NK-92 (cell line): ENCODE data around the gene PLXDC2.
"Not testable (repeated sequence)": the region's sequence is repeated elsewhere in the genome, so short reads cannot be mapped to it uniquely, and the experiment has no call there.

Experiments used
- DNase-seq: peaks from one replicate; lab custom pipeline; 2025; ENCODE audit not compliant: unreplicated experiment; lab: John Stamatoyannopoulos, UW

The PLXDC2 gene

DNA sequence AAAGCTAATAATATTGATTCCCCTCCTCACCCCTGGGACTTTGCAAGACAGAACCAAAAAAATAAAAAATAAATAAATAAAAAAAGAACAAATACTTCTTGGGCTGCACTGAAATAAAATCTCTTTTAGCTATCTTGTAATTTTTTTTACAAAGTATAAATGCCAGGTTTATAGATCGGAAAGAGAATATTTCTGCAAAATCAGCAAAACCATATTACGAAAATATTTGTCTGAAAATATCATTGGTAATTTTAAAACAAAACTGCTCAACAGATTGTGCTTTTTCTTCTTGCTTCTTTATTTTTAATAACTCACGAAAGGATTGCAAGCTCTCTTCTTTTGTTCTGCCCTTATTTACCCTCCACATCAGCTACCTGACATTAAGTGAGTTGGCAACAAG lies 213.3 kb downstream of the PLXDC2 start:
- no peak for DNase-seq

DNA sequence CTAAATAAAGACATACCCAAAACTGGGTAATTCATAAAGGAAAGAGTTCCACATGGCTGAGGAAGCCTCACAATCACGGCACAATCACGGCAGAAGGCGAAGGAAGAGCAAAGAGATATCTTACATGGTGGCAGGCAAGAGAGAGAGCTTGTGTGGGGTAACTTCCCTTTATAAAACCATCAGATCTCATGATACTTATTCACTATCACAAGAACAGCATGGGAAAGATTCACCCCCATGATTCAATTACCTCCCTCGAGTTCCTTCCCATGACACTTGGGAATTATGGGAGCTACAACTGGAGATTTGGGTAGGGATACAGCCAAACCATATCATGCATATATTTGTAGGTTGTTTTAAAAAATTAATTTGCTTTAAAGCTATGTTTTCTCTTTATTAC lies 217.2 kb downstream of the PLXDC2 start:
- DNase-seq = no peak

DNA sequence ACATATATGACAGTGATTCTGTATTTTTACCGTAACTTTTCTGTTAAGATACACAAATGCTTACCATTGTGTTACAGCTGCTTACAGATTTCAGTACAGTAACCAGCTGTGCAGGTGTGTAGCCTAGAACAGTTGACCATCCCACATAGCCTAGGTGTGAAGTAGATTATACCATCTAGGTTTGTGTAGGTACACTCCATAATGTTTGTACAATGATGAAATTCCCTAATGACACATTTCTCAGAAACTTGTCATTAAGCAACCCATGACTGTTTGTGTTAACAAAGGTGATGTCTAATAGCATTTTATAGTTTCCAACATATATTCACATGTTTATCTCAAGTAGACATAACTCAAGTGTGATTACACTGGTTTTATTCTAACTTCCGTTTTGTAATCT lies 218.5 kb downstream of the PLXDC2 start:
- DNase-seq = no peak

DNA sequence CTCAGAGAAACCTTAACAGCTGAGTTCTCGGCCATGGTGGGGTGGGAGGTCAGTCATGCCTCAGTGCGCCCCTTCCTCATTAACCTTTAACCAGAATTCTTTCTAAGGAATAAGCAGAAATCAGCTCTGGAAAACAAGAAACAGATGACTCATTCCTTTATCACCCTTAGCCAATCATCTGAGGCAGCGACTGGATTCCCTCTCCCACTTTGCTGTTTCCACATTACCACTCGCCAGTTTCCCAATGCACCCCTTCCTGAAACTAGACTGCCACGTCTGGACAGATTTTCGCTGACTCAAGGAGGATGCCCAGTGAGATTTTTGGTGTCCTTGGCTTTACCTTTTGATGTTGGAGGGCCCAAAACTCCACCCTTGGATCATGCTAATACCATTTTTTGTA lies 223.8 kb downstream of the PLXDC2 start:
- DNase-seq = no peak

DNA sequence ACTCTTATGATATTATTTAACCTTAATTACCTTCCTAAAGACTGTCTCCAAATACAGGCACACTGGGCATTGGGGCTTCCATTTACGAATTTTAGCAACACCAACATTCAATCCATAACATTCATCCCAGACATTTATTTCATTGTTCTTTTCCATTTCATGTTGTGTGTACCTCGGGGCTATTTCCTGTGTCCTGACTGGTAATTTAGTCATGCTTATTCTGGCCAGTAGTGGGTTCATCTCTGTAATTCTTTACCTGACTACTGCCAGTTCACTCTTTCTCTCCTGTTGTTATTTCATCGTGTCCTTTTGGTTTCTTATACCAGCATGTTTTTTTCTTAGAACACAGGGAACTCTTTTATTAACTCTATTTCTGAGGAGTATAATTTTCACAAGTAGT lies 225.7 kb downstream of the PLXDC2 start:
- DNase-seq = no peak

DNA sequence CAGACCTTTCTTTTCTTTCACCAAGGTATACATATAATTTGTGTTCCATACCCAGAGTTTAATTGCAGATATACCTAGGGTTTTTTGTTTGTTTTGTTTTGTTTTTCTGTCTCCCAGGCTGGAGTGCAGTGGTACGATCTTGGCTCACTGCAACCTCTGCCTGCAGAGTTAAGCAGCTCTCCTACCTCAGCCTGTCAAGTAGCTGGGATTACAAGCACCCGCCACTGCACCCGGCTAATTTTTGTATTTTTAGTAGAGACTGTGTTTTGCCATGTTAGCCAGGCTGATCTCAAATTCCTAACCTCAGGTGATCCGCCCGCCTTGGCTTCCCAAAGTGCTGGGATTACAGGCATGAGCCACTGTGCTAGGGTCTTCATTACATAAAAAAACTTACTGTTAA lies 228.9 kb downstream of the PLXDC2 start:
- not testable (repeated sequence) for DNase-seq

DNA sequence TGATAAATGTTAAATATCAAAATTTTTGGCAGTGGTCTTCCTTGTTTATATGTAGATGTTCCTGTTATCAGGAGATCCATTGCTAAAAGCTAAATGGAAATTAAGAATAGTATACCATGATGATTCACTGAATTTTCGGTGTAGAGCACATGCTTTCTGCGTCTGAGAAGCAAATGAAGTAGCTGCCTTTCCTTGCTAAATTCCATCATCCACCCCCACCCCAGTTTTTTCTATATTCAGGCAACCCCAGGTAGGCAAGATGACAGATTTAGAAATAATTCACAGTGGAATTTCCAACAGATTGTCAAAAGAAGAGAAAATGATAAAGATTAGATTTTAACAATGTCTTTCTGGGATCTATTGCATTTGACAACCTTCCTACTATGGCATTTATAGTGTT lies 231.9 kb downstream of the PLXDC2 start:
- DNase-seq = no peak

DNA sequence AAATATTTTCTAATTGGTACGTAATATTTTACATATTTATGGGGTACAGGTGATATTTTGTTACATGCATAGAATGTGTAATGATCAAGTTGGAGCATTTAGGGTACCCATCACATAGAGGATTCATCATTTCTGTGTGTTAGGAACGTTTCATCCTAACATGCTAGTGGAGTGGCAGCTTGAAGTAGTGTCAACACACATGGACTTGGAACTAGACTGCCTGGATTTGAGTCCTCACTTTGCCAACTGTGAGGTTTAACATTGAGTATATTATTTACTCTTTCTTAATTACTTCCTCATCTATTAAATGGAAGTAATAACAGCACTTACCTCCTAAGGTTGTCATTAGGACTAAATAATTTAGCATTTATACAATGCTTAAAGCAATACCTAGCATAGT lies 241.9 kb downstream of the PLXDC2 start:
- no peak for DNase-seq

DNA sequence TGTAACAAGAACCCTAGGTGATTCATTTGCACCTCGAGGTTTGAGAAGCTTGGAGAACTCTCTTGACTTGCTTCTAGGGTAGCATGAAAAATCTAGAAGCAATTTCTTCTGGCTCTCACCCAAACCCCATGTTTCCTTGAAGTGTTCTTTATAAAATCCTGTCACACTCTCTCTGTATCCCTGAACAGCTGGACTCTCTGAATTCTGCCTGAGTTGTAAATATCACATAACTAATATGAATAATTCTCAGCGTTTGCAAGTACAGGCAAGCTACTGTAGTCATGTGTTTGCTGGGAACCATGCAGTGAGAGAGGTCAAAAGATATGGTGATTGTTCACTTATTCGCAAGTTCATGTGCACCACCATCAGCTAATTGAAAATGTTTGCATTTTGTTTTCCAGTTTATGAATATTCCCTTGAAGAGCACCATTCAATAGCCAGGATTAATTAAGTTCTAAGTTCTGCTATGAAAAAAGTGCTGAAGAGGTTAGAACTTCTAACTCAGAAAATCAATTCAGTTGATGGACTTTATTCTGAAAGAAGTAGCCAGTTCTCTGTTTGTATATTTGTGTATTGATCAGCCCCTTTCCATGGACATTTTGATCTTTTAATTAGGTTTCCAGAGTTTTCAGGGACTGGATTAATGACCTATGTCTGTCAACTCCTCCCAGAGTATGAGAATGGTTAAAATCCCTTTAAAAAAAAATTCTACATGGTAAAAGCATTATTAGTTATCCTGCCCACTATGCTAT lies 243.0 kb downstream of the PLXDC2 start:
- DNase-seq = no peak

DNA sequence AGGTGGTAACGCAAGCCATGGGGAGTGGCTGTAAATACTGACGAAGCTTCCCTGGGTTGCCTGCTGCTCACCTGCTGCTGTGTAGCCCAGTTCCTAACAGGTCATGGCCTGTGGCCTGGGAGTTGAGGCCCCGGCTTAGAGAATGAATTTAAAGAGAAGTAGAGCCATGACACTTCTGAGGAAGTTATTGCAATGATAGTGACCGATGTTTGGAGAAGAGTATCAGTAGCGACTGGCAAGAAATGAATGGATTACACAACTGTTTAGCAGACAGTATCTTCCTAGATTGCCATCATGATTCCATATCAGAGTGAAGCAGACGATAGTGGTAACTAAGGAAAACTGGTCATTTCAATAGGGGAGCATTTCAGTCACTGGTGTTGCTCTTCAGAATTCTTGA lies 249.6 kb downstream of the PLXDC2 start:
- DNase-seq = no peak

DNA sequence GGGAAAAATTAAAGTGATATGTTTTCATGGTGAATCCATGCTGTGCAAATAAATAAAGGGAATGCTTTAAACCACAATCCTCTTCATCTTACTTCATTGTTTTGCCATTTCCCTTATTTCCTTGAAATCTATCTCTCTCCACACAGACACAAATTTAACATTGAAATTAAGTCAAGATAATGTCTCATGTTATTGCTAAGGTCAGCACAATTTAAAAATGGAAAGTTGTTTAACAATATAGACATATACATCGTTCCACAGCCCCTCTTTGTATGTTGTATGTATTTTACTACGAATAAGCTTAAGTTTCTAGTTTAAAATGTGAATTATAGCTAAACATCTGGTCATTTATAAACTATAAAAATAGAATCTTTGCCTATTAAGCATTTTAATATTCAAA lies 256.9 kb downstream of the PLXDC2 start:
- no peak for DNase-seq

DNA sequence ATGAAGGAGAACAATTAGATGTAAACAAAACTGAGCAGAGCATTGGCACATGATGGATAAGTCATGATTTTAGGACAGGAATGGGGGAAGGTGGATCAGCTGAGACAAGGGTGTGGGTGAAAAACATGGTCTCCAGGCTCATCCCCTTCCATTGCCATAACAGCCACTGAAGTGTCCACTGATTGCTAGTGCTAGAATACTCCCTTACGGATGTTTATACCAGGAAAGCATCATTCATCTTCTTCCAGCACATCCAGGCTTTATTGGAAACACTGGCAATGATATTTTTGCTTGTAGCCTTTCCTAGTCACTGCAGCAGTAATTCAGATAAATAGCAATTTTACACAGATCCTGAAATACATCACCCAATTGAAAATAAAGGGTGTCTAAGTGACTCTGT lies 259.5 kb downstream of the PLXDC2 start:
- no peak for DNase-seq

DNA sequence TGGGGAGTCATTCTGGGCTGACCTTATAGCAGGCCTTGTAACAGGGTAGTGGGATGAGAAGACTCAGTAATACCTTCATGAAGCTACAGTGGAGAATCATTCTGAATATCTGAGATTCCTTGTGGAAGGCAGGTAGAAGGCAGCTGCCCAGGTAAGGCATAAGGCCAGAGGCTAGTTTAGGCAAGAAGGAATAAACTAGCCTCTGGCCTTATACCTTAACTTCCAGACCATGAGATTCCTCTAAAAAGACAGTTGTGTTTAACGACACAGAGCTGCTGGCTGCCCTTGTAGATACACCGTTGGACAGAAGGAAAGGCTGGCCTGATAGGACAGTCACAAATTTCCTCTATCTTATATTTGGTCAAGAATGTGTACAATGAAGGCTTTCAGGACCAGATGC lies 268.2 kb downstream of the PLXDC2 start:
- DNase-seq = no peak

DNA sequence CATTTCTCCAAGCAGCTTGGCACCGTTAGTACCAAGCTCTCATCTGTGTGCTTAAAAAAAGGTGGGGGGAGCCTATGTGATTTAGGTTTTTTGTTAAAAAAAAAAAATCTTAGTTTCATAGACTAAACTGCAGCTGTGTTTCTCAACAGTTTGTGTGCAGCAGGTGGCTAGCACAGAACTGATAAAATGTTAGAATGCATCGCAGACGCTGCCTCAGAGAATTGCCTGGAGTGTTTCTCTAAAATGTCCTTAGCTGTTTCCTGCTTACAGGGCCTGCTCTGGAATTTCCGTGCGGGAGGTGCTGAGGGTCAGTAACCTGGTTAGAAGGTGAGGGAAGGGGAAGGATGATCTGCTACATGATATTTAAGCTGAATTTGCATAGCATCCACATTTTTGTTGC lies 268.9 kb downstream of the PLXDC2 start:
- DNase-seq = no peak

DNA sequence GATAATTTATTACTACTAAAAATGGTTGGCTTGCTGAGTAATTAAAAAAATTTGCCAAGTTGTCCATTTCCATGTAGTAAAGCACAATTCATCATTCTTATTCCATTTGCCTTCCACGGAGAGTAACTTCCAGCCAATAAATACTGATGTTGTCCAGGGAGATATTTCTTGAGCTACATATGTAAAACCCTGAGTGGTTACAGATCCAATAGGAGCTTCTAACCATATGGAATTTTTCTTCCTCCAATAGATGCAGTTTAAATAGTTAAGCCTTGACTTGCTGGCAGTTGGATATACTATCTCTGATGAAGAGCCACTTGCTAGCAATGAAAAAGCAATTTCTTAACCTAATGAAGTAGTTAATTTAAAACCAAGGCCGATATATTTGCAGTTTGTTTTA lies 271.1 kb downstream of the PLXDC2 start:
- no peak for DNase-seq

DNA sequence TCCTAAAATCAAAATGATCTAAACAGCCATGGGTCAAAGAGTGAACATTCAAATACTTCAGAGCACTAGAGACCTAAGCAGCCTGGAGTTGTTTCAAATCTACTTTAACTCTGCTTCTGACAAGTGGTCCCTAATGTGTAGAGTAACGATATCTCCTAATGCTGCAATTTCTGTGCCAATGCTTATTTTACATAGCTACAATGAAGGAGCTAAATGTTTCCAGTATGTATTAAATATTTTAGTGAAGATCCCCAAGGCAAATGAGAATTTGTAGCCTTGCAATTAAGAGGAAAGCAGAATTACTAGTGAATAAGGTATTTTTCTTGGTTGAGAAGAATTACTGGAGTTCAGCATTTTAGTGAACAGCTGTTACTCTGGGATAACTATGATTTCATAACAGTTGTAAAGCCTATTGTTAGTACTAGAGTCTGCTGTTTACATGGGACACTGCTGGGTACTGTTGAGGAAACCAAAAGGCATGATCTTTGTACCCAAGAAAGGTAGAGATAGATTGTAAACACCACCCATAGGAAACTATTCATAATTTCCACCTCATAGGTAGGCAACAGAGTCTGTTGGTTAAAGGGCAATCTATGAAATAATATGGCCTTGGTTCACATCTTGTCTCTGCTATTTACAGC lies 271.9 kb downstream of the PLXDC2 start:
- no peak for DNase-seq

DNA sequence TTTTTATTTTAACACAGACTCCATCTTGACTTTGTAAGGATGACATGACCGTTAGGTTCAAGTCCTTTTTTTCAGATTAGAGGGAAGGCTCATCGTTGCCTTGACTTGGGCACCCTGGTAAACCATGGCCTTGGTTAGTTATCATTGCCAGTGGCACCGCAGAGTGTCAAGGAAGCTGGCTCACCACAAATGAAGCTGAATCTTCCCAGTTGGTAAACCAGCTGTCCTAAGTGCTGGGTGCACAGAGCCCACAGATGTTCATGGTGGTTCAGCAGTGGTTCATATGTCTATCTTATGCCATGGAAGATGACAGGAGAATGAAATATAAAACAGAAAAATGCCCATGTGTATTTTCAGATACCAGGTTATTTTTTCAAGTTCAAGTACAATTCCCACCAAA lies 273.6 kb downstream of the PLXDC2 start:
- DNase-seq = no peak

DNA sequence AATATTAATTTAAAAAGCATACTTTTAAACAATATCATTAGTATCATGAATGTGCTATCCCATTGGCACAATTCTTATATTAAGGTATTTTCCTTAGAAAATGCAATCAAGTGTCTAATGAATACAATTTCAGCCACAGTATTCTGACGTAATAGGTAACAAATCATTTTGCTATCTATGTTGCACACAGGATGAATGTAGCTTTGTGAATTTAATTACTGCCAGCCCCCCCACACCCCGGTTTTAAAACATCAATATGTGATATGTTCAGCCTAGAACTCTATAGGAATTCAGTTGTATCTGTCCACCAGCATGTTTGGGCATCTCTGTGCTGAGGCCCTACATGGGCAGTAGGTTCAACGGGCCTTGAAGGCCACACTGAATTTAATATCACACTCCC lies 274.6 kb downstream of the PLXDC2 start:
- no peak for DNase-seq

DNA sequence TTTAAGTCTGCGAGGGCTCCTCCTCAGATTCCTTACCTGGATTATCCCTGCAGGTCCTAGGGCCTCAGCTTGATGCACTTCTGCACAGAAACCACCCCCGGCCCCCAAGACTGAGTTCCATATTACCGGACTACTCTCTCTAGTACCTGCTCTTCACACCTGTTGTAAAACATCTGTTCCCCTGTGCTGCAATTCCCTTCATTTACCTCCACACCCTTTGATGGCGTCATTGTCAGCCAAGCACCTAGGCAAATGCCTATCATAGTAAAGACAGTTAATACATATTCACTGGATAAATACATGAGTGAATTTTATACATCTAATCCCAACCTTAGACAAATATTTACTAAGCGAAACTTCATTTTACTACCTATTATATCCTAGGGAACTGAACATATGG lies 275.5 kb downstream of the PLXDC2 start:
- DNase-seq = no peak

DNA sequence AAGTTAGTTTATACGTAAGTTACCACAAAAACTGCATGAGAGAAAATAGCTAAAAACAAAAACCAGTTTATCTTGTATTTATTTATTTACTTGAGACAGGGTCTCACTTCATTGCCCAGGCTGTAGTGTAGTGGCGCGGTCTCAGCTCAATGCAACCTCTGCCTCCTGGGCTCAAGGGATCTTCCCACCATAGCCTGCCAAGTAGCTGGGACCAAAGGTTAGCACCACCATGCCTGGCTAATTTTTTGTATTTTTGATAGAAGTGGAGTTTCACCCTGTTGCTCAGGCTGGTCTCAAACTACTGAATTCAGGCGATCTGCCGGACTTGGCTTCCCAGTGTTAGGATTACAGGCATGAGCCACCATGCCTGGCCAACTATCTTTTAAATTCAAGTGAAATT lies 277.4 kb downstream of the PLXDC2 start:
- DNase-seq = no peak

DNA sequence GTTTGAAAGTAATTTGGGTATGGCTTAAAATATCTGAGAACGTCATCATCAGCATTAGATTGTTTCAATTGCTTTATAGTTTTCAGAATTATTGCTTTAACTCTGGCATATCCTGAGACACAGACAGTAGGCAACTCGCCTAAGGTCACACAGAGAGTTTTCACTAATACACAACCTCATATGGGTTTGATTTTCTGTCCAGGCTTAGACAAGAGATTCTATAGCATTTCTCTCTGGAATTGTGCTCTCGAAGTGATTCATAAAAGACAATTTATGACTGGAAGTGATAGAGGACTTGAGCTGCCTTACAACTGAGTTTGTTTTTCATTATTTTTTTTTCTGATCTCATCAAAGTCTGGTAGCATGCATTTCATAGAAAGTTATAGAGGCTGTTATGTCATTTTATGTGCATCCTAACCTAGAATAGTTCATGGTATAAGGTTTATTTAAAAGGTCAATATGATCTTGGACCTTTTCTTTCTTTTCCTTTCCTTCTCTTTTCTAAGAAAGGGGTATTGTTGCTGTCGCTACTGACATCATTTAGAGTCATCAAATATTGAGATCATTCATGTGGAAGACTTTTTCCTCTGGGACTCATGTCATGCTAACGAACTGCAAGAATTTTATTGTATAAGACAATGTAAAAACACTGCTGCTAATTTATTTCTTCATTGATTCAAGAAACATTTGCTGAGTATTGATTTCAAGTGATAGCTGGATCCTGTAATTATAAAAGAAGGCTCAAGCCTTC lies 278.2 kb downstream of the PLXDC2 start:
- no peak for DNase-seq

DNA sequence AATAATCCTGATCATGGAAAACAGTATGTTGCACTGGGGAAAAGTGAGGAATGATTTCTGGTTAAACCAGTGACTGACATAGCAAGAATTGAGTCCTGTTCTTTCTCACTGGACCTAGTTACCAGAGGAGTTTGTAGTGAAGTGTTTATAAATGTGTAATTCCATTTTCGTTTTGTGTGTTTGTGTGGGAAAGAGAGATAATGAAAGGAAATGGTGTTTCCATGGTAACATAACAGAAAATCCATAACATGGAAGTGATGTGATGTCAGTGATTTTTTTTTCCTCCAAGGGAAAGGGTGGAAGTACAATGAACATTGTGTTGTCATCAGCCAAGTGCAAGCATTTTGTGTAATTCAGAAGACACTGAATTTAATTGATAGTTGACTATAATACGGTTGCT lies 283.9 kb downstream of the PLXDC2 start:
- DNase-seq = no peak
